Stimulated activated CD8-positive, alpha-beta memory T cell treated with anti-CD3 and anti-CD28 coated beads, Interleukin-2, amount 100 ng/mL, for 48 hours (primary cell): ENCODE results near the gene TMUB1.

Experiments
- DNase-seq, 2 donors: peaks; one replicate each; pipeline ENCODE4 v3.0.0-alpha.2; 2020; ENCODE audit warnings: low read depth in 2 of 2

TMUB1 gene, protein sequence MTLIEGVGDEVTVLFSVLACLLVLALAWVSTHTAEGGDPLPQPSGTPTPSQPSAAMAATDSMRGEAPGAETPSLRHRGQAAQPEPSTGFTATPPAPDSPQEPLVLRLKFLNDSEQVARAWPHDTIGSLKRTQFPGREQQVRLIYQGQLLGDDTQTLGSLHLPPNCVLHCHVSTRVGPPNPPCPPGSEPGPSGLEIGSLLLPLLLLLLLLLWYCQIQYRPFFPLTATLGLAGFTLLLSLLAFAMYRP

DNA sequence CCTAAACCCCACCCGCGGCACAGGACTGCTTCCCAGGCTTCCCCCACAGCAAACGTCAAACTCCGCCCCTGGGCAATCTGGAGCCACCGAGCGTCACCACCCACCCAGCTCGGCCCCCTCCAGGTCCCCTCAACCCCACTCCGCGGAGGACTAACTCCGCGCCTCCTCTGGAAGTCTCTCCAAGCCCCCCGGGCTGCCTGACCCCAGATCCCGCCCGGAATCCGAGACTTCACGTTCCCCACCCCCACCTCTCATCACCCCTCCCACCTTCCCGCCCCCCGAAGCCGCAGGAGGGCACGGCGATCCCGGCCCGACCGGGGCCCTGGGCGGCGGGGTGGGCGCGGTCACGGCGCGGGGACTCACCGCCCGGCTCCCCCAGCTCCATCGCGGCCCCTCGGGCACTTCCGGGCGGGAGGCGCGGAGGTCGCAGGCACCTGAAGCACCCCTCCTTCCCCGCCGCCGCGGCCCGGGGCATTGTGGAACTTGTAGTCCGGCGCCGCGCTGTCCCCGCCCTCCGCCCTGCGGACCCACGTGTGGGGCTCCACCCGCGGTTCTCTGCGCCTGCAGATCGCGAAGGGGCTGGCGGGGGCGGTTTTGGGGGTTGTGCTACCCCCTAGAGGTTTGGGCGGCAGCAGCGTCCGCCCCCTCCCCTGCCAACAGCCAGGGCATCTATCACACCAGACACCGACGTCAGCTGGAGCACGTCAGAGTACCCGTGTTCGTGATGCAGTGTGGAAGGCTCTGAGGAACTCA, at the start of gene TMUB1:
TMUB1 (minus strand) TSS at position 423 of the 753 bp plus-strand sequence. CDS start 930 bp downstream, outside the sequence.
- peak; percentile 74 to 81 for DNase-seq

DNA sequence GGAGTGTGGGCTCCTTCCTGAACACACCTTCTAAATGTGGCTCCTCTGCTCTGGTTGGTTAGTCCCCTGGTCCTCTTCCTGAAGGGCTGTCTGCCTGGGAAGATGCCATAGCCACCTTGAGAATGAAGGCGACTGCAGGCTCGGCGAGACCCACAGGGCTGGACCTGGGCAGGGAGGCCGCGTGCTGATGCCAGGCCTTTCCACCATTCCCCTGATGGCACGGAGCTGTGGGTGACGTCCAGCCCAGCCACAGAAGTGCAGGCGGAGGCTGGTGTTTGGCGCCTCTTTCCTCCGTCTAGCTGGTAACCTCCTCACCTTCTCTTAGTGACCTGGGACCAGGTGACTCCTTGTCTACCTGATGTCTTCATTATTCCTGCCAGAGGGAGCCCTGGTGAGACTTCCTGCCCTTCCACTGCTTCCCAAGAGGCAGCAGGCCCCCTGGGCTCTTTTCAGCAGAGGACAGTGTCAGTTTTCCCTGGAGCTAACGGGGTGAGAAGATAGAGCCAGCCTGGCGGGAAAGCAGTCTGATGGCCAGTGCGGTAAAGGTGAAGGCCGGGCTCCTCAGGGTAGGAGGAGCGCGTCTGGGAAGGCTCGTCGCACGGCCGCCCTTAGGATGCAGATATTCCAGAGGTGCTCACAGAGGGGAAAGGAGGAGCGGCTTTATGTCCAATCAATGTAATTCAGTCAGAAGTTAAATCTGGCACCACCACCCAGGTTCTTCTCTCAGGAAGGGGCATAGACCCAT, 49.3 kb upstream of the TMUB1 start:
- no peak for DNase-seq

DNA sequence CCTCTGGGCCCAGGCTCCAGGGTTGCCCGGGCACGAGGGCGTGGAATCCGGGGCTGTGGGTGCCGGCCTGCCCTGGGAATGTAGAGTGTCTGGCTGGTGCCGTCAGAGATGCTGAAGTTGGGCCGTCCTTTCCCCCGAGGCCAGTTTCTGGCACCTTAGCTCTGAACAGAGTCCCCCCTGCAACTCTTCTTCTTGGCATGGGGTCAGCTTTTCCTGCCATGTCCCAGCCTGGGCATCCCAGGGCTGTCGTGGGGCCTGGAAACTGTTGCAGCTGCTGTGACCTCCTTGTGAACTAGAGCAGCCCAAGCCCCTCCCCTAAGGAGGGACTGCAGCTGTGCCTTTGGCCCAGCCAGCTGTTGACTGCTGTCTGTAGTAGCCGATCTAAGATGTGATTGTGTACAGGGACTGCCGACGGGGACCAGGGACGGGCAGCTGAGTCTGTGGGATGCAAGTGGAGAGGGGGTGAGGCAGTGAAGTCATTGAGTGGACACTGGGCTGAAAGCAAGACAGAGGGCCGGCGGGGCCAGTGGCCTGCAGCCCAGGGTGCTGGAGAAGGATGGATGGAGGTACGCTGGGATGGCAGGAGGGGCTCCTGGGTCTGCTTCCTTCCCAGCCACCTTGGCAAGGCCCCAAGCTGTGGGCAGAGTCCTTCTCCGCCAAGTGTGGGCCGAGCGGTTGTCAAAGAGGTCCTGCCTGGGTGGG, 48.5 kb upstream of the TMUB1 start:
- DNase-seq = no peak

DNA sequence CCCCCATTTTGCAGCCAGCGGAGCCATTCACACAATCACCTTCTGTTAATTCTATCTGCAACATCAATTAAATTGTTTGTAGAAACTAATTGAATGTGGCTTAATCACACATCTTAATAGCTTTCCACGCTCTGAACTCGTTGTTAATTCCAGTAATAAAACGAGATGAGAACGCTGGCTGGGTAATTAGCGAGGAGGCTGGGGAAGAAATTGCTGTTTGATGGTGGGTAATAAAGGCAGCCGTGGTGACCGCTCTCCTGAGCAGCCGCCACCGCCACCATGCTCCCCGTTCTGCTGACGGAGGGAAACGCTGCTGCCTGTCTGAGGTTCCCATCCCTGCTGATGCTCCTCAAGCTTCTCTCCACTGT, 47.9 kb upstream of the TMUB1 start:
- no peak for DNase-seq

DNA sequence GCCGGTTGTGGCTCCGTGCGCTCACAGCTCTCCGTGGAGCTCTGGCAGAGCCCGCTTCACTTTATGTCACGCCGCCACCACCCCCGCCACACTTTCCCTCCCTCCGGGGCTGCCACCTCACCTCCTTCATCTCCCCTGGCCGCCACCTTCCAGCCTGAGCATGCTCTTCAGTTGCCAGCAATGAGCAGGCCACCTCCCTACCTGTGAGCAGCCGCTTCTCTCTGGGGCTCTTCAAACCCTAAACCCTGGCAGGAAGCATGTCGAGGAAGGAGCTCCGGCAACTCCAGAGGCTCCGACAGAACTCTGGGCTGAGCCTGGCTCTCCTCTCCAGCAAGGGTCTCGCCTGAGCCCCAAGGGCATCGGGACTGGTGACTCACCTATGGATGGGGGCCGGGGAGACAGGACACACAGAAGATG, 47.5 kb upstream of the TMUB1 start:
- no peak for DNase-seq

DNA sequence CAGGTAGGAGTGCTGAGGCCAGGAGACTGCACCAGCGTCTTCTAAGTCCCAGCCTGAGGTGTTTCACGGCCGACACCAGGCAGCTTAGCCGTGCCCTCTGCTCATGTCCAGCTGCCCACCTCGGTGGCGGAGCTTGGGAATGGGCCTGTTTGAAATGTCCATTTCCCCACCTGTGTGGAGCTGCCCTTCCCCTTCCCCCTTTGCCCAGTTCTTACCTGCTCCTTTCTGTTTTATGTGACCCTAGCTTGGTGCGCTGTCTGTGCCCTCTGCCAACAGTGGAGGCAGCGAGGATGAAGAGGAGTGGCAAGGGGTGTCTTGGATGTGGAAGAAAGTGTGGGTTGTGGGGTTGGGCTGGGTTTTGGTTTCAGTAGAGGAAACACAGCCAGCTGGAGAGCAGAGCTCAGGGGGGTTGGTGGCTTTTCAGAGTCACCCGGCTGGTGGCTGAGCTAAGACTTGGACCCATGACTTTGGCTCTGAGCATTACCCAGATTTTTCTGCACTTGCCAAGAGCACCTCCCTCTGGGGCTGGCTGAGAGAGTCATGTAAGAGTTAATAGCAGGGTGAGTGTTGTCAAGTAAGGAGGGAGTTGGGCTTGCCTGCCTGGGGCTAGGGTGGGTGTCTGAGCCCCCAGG, 46.8 kb upstream of the TMUB1 start:
- no peak for DNase-seq

DNA sequence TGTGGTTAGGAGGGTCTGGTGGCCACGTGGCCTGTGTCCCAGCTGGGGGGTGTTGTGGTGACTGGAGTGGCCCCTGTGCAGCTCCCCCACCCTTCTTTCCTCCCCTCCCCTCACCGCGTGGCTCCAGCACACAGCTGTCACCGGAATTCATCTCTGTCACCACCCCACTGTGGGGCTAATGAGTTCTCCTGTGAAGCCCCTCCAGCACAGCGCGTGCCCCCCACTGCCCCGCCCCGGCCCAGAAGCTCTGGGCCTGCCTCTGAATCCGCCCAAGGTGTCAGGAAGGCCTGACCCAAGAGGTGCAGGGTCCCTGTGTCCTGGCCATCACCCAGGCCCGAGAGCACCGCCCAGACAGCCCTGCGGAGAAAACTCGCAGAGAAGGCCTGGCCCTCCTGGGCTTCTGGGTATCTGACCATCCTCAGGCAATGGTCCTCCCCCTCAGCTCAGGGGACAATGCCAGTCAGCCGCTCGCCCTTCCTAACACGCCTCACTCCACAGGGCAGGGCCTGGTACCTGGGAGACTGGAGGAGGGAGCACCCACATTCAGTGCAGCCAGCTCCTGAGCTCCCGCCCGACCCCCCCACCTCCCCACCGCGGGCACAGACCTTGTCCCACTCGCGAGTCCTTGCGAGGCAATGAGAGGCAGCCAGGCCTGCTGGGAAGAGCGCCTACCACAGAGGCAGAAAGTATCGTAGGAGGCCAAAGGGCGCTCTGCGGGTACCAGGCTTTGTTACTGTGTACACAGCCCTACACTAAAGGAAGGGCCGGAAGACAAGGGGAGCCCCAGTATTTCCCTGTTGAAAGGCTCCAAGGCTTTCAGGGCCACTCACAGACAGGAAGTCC, 46.0 kb upstream of the TMUB1 start:
- DNase-seq = no peak

DNA sequence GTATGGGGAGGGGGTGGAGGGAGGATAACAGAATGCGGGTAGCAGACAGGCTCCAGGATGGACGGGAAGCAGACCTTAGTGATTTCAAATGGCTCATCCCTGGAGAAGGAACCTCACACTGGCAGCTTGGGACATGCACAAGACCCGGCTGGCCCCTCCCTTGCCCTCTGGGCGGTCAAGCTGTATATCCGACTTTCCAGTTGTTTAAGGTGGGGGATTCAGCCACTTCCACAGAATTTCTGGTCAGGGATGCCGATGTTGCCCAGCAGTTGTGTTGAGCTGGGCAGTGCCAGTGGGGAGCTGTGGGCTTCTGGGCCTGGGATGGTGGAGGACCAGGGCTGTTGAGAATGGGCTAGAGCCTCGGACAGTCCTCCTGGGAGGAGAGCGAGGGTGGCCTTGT, 45.4 kb upstream of the TMUB1 start:
- no peak for DNase-seq

DNA sequence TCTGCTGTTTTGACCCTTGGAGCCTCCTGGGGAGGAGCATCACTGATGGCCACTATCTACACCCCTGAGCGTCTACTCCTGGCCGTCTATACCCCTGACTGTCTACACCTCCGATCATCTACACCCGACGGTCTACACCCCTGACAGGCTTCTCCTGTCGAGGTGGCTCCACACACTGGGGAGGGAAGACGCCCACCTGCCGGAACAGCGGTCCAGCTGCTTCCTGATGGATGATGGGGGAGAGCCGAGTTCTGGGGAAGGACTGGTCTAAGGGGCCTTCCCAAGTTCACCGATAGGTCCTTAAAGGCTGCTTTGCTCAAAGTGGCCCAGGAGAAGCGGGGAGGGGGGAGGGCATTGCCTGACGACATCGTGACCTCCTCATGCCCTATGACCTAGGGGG, 44.9 kb upstream of the TMUB1 start:
- DNase-seq = no peak

DNA sequence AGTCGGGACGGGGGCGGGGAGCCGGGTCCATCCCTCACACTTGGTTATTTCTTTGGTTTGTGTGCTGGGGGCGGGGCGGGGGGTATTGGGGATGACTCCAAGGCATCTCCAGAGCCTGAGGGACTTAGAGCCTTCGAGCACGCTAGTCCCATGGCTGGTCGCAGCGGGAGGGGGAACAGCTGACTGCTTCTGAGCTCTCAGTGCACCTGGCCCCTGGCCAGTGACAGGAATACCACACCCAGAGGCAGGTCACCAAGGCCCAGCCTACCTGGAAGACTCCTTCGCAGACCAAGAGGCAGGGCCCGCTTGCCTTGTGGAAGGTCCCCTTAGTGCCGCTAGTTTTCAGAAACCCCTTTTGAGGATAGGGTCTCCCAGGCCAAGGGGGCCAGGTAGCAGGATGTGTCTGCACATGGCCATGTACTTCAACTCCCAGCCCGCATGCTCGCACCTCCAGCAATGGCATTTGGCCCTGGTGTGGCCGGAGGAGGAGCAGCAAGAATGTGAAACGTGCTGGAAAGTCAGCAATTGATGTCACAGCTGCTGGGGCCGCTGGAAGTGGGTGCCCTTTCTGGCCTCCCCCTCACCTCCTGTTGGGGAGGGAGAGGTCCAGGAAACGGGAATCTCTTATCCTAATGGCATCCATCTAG, 43.3 kb upstream of the TMUB1 start:
- no peak for DNase-seq

DNA sequence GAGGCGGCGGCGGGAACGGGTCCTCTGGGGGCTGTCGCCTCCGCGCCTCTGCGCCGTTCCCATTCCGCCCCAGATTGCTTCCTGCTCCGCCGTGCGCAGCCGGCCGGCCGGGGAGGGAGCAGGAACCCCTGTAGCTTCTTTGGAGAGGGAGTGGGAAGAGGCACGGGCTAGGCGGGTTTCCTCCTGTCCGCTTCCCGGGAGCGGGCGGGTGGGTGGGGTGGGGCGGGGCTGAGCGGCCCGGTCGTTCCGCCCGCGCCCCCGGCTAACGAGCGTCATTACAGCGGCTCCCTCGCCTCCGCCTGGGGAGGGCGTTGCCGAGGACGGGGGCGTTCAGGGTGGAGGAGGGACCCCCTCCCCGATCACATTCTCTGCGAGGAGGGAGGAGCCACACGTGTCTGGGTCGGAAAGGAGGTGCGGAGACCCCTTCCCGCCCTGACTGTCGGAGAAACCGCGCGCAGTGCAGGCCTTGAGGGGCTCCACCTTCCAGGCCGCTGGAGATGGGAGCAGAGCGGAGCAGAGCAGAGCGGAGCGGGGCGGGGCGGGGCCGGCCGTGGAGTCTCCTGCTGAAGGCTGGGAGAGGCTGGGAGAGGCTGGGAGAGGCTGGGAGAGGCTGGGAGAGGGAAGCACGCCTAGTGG, 42.7 kb upstream of the TMUB1 start:
- no peak for DNase-seq

DNA sequence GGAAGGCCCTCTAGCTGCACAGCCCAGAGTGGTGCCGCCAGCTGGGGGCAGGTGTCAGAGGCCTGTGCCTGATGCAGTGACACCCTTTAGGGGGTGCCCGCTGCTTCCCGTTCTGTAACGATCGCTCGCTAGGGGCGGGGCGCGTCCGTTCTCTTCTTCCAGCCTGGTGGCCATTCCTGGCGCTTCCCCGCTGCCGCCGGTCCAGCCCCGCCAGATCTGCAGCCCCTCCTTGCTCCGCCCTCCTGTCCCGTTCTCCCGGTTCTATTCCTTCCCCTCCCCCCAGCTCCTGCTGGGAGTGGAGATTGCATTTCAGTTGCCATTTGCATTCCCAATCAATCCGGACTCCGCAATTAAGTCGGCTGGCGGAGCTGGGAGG, 42.2 kb upstream of the TMUB1 start:
- no peak for DNase-seq

DNA sequence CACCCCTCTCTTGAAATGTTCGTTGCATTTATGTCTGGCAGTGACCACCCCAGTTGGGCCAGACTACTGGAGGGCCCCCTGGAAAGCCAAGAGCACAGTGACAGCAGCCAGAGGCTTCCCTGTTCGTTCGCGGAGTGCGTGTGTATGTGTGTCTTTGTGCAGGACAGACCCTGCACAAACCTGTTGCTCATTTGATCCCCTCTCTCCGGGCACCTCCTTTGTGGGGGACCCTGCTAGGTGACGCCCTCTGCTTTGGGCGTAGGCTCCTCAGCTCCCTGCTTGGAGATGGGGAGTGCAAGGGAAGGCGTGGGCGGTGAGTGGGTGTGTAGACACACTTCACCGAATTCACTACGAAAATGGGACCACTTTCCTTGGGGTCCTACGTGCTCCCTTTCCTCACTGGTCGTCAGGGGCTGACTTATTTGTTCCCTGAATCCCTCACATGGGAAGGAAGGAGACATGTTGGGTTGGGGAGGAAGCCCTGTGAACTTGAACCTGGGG, 41.7 kb upstream of the TMUB1 start:
- no peak for DNase-seq

DNA sequence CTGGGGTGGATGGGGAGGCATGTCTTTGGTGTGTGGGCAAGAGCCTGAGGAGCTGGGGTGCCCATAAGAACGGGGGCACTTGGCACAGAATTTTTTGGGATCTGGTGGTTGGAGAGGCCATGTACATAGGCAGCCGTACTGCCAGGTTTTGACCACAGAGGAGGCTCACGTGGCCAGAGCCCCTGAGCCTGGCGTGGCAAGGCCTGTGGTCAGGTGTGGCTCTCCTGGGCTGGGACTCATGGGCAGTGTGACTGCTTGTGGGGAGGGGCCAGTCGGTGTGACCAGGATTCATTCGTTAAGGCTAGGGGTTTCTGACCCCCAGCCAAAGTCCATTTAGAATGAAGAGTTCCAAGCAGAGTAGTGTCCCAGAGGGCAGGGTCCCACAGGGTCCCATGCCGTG, 41.2 kb upstream of the TMUB1 start:
- no peak for DNase-seq

DNA sequence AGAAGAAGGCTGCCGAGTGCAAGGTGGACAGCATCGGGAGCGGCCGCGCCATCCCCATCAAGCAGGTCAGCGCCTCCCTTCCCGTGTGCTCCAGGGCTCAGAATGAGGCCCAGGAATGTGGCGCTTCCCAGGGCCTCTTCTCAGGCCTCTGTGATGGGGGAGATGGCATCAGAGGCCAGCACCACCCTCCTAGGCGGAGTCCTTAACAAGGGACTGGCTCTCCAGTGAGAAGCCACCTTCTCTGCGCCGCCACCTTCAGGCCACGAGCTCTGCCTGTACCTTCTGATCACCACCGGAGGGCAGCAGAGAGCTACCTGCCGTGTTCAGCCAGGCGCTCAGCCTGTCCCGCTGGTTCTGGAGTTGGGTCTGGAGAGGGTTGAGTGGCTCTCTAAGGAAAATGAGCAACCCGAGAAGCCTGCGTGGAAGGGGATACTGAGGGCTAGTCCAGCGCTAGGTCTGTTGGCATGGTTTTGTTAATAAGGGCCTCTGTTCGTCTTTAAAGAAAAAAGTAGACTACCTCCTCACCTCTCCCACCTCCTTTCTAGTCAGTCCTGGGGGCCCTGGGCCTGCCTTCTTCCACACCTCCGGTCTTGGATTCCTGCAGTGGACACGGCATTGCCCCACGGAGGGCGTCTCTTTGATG, 40.6 kb upstream of the TMUB1 start:
- DNase-seq = peak; percentile 66 to 68

DNA sequence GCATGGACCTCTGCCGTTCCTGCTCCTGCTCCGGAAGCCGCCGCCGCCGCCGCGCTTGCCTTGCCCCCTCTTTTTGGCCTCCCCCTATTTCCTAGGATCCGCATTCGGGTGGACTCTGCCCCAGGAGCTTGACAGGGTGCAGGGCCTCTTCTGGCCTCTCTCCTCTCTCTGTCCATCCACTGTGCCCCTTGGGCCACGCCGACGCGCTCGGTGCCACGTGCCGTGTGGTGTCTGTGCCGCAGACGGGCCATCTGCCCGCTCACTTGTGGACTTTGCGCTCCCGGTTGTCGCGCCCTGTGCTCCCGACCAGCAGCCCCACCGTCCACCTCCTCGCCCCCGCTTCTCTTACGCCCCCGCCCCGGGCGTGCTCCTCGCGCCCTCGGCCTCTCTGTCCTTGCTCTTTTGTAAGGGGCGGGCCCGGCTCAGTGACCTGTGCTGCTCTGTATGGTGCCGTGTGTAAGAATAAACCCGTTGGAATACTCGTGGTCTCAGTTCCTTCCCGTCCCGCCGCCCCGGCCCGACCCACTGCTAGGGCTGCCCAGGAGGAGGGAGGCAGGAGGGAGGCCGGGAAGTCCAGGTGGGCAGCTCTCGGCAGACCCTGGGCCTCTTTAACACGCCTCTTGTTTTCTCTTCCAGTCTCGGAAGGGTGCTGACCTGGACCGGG, 40.0 kb upstream of the TMUB1 start:
- no peak for DNase-seq

DNA sequence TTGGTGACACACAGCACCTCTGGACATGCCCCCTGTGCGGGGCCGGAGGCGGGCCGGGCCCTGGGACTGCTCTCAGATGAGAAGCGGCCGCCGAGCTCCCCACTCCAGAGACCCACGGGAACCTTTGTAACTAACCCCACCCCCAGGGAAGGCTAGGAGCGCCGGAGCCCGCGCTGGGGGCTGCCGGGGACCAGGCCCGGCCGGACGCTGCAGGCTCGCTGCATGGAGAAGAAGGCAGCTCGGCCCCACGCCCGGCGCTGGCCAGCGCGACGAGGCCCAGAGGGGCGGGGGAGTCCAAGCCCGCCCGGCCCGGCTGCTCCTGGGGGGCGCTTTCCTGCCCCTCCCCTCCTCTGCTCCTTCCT, 39.5 kb upstream of the TMUB1 start:
- DNase-seq = no peak

DNA sequence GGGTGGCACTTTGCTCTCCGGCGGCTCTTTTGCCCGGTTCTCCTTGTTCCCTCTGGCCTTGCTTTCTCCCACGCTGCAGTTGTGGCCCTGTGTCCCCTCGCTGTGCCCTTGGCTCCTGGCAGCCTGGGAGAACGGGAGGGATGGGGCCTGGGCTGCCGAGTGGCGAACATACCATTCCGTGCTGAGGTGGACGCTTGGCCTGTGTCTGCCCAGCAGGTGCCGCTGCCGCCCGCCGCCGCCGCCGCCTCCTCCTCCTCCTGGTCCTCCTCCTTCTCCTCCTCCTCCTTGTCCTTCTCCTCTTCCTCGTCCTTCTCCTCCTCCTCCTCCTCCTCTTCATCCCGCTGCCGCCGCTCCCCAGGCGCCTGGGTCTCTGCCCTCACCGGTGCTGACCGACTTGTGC, 39.0 kb upstream of the TMUB1 start:
- no peak for DNase-seq
